C4-2B (cell line): ENCODE data around the gene LKAAEAR1.

ENCODE experiments used
- H3K27ac ChIP-seq: fragments of 450-650 bp; 2 replicates; pipeline ENCODE4 v1.5.1; 2017
- CTCF ChIP-seq: fragments of 450-650 bp; conservative IDR thresholded peaks from 2 replicates; pipeline ENCODE4 v1.5.1; 2017; ENCODE audit warnings: mild to moderate bottlenecking
- ZFX ChIP-seq: fragments of 450-650 bp; IDR thresholded peaks from 2 replicates; pipeline ENCODE4 v1.6.1; 2017

LKAAEAR1 gene

DNA sequence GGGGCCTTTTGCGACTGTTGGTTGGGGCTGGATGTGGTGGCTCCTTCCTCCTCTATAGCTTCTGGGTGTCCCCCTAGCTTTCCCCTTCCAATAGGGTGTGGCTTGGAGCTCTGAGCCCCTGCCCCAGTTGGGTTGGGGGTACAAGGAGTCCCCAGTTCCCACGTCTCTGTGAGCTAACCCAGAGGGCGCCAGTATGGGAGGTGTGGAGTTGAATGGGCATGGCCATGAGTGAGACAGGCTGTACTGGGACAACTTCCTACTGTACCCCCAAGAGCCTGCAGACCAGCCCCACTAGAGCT lies 47.0 kb downstream of the LKAAEAR1 start:
- no peak overlapping the region for H3K27ac ChIP-seq
- TF ChIP-seq CTCF (no peak), ZFX (no peak)

DNA sequence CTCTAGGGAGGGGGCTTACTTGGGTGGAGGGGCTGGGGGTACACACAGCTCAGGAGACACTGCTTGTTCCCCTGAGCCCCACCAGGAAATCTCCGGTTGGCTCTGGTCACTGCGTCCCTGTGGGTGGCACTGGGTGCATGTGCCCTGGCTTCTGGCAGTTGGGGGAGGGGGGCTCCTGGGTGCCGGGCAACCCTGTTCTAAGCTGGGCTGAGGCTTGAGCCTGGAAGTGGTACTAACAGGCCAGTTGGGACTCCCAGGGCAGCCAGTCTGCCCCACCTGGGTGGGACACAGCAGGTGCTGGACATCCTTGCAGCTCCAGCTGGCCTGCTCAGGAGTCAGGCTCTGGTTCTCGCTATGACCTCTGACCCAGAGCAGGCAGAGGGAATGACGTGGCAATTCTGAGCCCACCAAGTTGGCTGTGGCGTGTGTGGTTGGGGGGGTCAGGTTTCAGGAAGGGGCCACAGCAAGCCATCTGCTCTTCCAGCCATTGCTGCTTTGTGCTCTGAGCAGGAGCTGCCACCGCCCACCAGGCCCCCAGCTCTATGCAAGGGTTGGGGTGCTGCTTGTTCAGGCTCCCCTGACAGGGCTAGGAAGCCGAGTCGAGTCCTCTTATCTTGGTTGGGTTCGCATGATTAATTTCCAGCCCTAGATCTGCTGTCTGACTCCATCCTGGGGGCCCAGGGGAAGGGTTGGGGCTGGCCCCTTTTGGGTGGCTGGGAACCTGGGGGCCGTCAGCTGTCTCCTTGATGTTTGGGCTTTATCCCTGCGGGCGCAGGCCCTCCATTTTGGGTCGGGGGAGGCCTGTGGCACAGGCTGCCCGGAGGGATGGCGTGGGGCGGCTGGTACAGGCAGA lies 47.6 kb downstream of the LKAAEAR1 start:
- no peak overlapping the region for H3K27ac ChIP-seq
- TF ChIP-seq CTCF (no peak), ZFX (no peak)

DNA sequence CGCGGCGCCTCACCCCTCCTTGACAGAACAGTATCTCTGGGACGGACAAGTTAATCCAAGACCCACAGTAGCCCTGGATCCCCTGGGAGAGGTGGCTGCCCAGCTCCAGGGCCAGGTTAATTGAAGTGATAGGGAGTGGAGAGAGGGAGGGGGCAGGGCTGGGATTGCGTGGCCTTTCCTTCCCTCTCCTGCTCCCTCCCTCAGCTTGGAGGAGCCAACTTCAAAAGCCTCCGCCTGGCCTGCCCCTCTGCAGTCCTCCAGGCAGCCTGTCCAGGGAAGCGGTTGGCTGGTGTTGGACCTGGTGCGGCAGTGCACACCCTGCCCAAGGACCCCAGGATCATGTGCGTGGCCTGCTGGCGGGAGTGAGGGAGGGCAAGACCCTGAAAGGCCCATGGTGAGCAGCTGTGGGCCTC lies 48.3 kb downstream of the LKAAEAR1 start, which contains the start of gene C20orf204:
Gene C20orf204, plus strand, starts transcription at position 250 of the 413 bp plus-strand sequence. Its CDS starts 142 bp downstream, at position 392.
- no peak within 1 kb of the TSS for H3K27ac ChIP-seq
- TF ChIP-seq ZFX: no peak
- TF ChIP-seq CTCF: no peak

- no peak overlapping the region for H3K27ac ChIP-seq
- no peak for TF ChIP-seq ZFX
- TF ChIP-seq CTCF: no peak
Measured at GRCh38 chr20:64035066-64035932, 48.9 kb downstream of the LKAAEAR1 start.

DNA sequence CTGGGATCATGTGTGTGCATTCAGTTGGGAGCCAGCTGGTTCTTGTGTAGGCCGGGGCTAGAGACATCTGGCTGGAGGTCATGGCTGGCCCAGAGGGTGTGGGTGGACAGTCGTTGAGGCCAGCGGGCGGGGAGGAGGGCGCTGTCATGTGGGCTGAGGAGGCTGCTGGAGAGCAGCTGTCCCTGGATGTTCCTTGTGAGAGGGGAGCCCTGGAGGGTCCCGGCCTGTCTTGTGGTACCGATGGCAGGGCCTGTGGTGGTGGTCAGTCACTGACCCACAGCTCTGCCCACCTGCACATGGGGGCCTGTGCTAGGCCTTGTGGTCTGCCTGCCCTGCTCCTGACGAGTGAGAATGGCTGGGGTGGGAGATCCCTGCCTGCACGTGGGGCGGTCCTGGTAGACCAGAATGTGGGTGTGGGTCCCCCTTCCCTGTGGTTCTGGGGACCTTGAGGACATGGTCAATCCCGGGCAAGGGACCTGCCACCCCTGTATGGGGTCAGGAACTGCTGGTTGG lies 50.2 kb downstream of the LKAAEAR1 start:
- no peak overlapping the region for H3K27ac ChIP-seq
- no peak for TF ChIP-seq CTCF
- TF ChIP-seq ZFX: no peak
